Ascending aorta (tissue), 2 donors: ENCODE data around the gene FNDC11. TPM values are rescaled to one million over a fixed set of nuclear protein-coding genes. Genes with fewer than 3 reads are reported as not detected.
A peak's percentile ranks its signal among the peaks of the same experiment; 100 is the strongest.

Source experiments
- DNase-seq, 2 donors: peaks; one replicate each; pipeline ENCODE4 v3.0.0-alpha.2; 2019; ENCODE audit warnings: low spot score in 2 of 2
- H3K27ac ChIP-seq, 2 donors: fragments of 200-600 bp; sonication (generic); one replicate each; pipeline ENCODE4 v1.5.1; 2016 to 2017; ENCODE audit warnings: mild to moderate bottlenecking in 1 of 2
- H3K27me3 ChIP-seq: fragments of 200-600 bp; sonication (generic); one replicate; pipeline ENCODE4 v1.5.1; 2017
- H3K36me3 ChIP-seq, 2 donors: fragments of 200-600 bp; sonication (generic); one replicate each; pipeline ENCODE4 v1.5.1; 2016
- H3K4me1 ChIP-seq, 2 donors: fragments of 200-600 bp; sonication (generic); one replicate each; pipeline ENCODE4 v1.5.1; 2016 to 2017; ENCODE audit warnings: mild to moderate bottlenecking in 1 of 2
- H3K4me3 ChIP-seq, 2 donors: fragments of 200-600 bp; sonication (generic); one replicate each; pipeline ENCODE4 v1.5.1; 2016 to 2017; ENCODE audit warnings: mild to moderate bottlenecking in 1 of 2
- H3K9me3 ChIP-seq, 2 donors: fragments of 200-600 bp; sonication (generic); one replicate each; pipeline ENCODE4 v1.5.1; 2016
- intact Hi-C: fragments of 100-400 bp; cut with DNase I; formaldehyde crosslinking; loops from one replicate; pipeline ENCODE4 v1.15.1; 2023
- total RNA-seq: library from RNA; depleted of rRNA; stranded (reverse); fragments of >200 nt; gene quantifications from one replicate; pipeline ENCODE4 v1.1.0, GENCODE V29; 2016
- TF ChIP-seq, protein P1 (sequence below), 3 experiments: fragments of 200-600 bp in 2 of 3; fragments of 450-650 bp in 1 of 3; sonication (generic) in 2 of 3; IDR thresholded peaks; one replicate each; pipeline ENCODE4 v1.5.1; 2016 to 2019; ENCODE audit warnings: antibody characterized with exemption in 3 of 3, mild to moderate bottlenecking in 1 of 3, moderate library complexity in 1 of 3

Gene FNDC11
- total RNA-seq, 1 donor from 2014 or later = not detected

DNA sequence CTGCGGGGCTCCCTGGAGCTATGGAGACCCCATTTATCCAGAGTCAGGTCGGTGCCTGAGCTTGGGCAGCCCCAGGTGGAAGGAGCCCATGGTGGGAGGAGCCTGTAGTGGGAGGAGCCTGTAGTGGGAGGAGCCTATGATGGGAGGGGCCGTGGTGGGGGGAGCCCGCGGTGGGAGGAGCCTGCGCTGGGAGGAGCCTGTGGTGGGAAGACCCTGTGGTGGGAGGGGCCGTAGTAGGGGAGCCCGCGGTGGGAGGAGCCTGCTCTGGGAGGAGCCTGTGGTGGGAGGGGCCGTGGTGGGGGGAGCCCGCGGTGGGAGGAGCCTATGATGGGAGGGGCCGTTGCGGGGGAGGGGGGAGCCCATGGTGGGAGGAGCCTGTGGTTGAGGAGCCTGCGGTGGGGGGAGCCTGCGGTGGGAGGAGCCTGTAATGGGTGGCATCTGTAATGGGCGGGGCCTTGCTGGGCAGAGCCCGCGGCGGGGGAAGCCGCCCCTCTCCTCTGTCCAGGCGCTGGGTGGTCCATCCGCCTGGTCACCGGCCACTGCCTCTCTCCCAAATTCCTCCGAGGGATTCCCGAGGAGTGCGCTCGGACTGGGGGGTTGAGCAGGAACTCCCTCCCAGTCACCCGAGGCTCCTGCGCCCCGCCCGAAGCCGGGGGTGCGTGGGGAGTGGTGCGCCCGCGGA, 567 bp upstream of the FNDC11 start:
- intact Hi-C loops = no loop called here
- TF ChIP-seq, protein P1, sequence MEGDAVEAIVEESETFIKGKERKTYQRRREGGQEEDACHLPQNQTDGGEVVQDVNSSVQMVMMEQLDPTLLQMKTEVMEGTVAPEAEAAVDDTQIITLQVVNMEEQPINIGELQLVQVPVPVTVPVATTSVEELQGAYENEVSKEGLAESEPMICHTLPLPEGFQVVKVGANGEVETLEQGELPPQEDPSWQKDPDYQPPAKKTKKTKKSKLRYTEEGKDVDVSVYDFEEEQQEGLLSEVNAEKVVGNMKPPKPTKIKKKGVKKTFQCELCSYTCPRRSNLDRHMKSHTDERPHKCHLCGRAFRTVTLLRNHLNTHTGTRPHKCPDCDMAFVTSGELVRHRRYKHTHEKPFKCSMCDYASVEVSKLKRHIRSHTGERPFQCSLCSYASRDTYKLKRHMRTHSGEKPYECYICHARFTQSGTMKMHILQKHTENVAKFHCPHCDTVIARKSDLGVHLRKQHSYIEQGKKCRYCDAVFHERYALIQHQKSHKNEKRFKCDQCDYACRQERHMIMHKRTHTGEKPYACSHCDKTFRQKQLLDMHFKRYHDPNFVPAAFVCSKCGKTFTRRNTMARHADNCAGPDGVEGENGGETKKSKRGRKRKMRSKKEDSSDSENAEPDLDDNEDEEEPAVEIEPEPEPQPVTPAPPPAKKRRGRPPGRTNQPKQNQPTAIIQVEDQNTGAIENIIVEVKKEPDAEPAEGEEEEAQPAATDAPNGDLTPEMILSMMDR (IDR thresholded peaks at IDR 0.05) = no peak
- Histone ChIP-seq H3K9me3 (no peaks in the 10 kb centered on the region), H3K4me1 (peaks cover 3 to 6% of the 10 kb centered on the region in 2 donors), H3K27me3 (no peaks in the 10 kb centered on the region), H3K4me3 (peak overlapping the region; percentile 42 to 71), H3K36me3 (peaks cover 0 to under 1% of the 10 kb centered on the region in 2 donors), H3K27ac (no peak overlapping the region)
- DNase-seq = peak in 1 of 2 donors; percentile 79

DNA sequence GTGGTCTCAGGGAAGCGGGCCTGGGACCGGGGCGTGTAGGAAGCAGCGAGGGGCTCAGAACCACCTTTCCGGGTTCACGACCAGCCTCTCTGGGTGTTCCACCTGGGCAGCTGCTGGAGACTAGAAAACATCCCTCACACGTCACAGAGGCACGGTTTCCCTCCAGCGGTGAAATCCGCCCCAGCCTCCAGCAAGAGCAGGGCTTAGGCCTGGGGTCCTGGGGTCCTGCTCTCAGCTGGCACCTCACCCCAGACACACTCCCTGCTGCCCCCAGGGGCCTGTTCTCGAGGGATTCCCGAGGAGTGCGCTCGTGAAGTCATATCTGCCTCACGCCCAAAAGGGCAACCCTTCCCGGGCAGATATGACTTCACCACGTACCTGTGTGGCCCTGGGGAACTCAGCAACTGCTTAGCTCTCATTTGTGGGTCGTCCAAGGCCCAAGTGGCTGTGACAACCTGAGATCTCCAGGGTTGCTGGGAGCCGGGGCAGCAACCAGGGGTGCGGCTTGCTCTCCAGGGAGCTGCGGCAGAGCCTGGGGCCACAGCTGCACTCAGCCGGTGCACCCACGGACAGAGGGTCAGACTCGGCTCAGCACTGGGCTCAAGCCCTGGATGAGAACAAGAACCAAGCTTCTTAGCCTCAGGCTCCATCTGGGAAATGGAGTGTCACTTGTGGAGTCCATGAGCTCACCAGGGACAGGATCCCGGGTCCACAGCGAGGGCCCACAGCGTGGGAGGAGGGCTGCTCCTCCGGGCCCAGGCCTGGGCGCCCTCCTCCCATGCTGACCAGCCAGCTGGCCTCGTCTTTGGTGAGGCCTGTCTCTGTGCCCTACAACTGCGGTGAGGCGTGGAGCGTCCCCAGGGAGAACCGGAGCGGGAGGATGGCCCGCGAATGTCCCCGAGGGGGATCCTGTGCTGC, 661 bp downstream of the FNDC11 start:
- Histone ChIP-seq H3K4me3 (peak overlapping the region in 1 of 2 donors; percentile 71), H3K36me3 (peaks cover 0 to 9% of the 10 kb centered on the region in 2 donors), H3K4me1 (peaks cover 3 to 6% of the 10 kb centered on the region in 2 donors), H3K27me3 (no peaks in the 10 kb centered on the region), H3K27ac (no peak overlapping the region), H3K9me3 (no peaks in the 10 kb centered on the region)
- TF ChIP-seq, protein P1 (IDR thresholded peaks at IDR 0.05) = no peak
- intact Hi-C loops = no loop called here
- no peak for DNase-seq

DNA sequence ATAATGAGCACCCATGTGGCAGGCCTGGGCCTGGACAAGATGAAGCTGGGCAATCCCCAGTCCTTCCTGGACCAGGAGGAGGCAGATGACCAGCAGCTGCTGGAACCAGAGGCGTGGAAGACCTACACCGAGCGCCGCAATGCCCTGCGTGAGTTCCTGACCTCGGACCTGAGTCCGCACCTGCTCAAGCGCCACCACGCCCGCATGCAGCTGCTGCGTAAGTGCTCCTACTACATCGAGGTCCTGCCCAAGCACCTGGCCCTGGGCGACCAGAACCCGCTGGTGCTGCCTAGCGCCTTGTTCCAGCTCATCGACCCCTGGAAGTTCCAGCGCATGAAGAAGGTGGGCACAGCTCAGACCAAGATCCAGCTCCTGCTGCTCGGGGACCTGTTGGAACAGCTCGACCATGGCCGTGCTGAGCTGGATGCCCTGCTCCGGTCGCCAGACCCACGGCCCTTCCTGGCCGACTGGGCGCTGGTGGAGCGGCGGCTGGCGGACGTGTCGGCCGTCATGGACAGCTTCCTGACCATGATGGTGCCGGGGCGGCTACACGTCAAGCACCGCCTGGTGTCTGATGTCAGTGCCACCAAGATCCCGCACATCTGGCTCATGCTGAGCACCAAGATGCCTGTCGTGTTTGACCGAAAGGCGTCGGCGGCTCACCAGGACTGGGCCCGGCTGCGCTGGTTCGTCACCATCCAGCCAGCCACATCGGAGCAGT, 1.9 kb downstream of the FNDC11 start:
- Histone ChIP-seq H3K4me3 (no peak overlapping the region), H3K4me1 (peaks cover 3 to 6% of the 10 kb centered on the region in 2 donors), H3K27ac (no peak overlapping the region), H3K27me3 (no peaks in the 10 kb centered on the region), H3K36me3 (peaks cover 11 to 20% of the 10 kb centered on the region in 2 donors), H3K9me3 (no peaks in the 10 kb centered on the region)
- no peak for DNase-seq
- TF ChIP-seq, protein P1 (IDR thresholded peaks at IDR 0.05) = no peak
- intact Hi-C loops = no loop called here

DNA sequence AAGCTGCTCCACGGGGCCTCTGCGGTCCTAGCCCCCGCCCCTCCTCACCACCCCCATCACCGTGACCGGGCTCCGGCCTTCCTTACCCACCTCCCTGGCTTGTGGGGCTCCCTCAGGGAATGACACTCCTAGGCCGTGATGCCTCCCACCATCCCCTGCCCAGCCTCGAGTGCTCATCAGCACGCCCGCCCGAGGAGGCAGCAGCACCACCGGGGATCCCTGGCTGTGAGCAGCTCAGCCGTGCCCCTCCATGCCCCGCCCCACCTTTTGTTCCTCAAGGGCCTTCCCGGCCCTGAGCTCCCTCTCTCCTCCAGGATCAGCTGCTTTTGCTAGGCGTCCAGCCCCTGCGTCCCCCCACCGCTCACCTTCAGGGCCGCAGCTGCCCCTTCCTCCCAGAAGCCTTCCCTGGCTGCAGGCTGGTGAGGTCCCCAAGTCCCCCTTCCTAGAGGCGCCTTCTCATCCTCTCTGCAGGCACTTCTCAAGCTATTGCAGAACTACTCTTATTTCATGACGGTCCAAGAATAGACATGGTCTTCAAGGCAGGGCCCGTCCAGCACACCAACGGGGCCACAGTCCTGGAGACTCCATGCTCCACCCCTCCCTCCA, 3.0 kb downstream of the FNDC11 start:
- H3K27me3 ChIP-seq = no peaks in the 10 kb centered on the region
- TF ChIP-seq, protein P1 (IDR thresholded peaks at IDR 0.05) = no peak
- no peak for DNase-seq
- H3K4me3 ChIP-seq = no peak overlapping the region
- intact Hi-C loops = no loop called here
- no peaks in the 10 kb centered on the region for H3K9me3 ChIP-seq
- peaks cover 23 to 32% of the 10 kb centered on the region in 2 donors for H3K36me3 ChIP-seq
- peaks cover 3 to 6% of the 10 kb centered on the region in 2 donors for H3K4me1 ChIP-seq
- no peak overlapping the region for H3K27ac ChIP-seq

DNA sequence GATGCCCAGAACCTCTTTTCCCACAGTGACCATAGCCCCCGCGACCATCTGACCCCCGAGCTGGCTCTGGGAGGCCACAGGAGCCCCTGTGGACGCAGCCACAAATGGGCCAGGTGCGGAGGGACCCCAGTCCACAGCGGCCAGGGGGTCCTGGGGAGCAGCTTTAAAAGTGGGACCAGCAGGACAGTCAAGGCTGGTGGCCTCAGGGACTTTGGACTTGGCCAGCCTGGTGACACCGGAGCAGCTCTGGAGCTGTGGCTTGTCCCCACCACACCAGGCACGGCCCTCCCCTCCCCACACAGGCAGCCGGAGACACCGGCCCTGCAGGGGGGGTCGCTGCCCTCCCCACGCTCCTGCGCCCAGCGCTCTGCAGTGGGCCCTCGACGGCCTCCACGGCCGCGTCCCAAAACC, 3.5 kb downstream of the FNDC11 start:
- intact Hi-C loops = no loop called here
- Histone ChIP-seq H3K4me3 (no peak overlapping the region), H3K36me3 (peaks cover 28 to 37% of the 10 kb centered on the region in 2 donors), H3K27me3 (no peaks in the 10 kb centered on the region), H3K9me3 (no peaks in the 10 kb centered on the region), H3K27ac (no peak overlapping the region), H3K4me1 (peaks cover 3 to 6% of the 10 kb centered on the region in 2 donors)
- no peak for DNase-seq
- TF ChIP-seq, protein P1 (IDR thresholded peaks at IDR 0.05) = no peak
